Right renal cortex interstitium (tissue), 3 donors: Measurements from ENCODE around the gene UNC5CL. TPM values are rescaled to one million over a fixed set of nuclear protein-coding genes. Genes with fewer than 3 reads are reported as not detected.

Experiments used
- DNase-seq, 3 donors: peaks; one replicate each; pipeline ENCODE4 v3.0.0-alpha.2; 2013; ENCODE audit warnings: low read depth in 3 of 3, low spot score in 2 of 3
- polyA plus RNA-seq, 3 donors: library from polyadenylated mRNA; unstranded; fragments of 120-200 nt; gene quantifications; one replicate each; pipeline ENCODE4 v1.2.1, GENCODE V29; 2013; ENCODE audit not compliant: insufficient read length in 3 of 3

The UNC5CL gene
- polyA plus RNA-seq = 1 to 10 TPM; 5.2 to 6.0 (median 5.2) TPM

- DNase-seq = no peak
Measured at GRCh38 chr6:41039060-41039998, at the start of gene UNC5CL. TSS of gene UNC5CL (minus strand) at chr6:41039221. CDS start at chr6:41035074, 4,147 bp downstream.

- no peak for DNase-seq
Measured at GRCh38 chr6:41088451-41088850, 49.4 kb upstream of the UNC5CL start.

- no peak for DNase-seq
Measured at GRCh38 chr6:41085182-41085581, 46.2 kb upstream of the UNC5CL start.

GRCh38 chr6:41083072-41083471 lies 44.1 kb upstream of the UNC5CL start:
- DNase-seq = no peak

GRCh38 chr6:41080621-41081020 lies 41.6 kb upstream of the UNC5CL start:
- no peak for DNase-seq

GRCh38 chr6:41079080-41079479 lies 40.1 kb upstream of the UNC5CL start:
- no peak for DNase-seq

- DNase-seq = no peak
Measured at GRCh38 chr6:41078101-41078500, 39.1 kb upstream of the UNC5CL start.

- no peak for DNase-seq
Measured at GRCh38 chr6:41077536-41077935, 38.5 kb upstream of the UNC5CL start.

GRCh38 chr6:41075651-41076626 lies 36.9 kb upstream of the UNC5CL start:
- no peak for DNase-seq

GRCh38 chr6:41074692-41075436 lies 35.8 kb upstream of the UNC5CL start:
- no peak for DNase-seq

GRCh38 chr6:41073968-41074691 lies 35.1 kb upstream of the UNC5CL start:
- DNase-seq = peak in 1 of 3 donors; percentile 27

GRCh38 chr6:41073203-41073967 lies 34.4 kb upstream of the UNC5CL start:
- peak; percentile 63 to 80 (median 80) for DNase-seq

GRCh38 chr6:41072836-41073202 lies 33.8 kb upstream of the UNC5CL start, which contains the start of gene NFYA:
TSS of gene NFYA (plus strand) at chr6:41072974. CDS start at chr6:41079090, 6,116 bp downstream.
- no peak for DNase-seq

GRCh38 chr6:41071923-41072835 lies 33.2 kb upstream of the UNC5CL start, which contains the start of gene OARD1:
TSS of gene OARD1 (minus strand) at chr6:41072356. CDS start at chr6:41071634, 722 bp downstream.
- peak; percentile 98 to 99 (median 98) for DNase-seq

GRCh38 chr6:41071501-41071922 lies 32.5 kb upstream of the UNC5CL start:
- no peak for DNase-seq

GRCh38 chr6:41066867-41067304 lies 27.9 kb upstream of the UNC5CL start:
- DNase-seq = peak; percentile 64 to 67 (median 67)

- DNase-seq = no peak
Measured at GRCh38 chr6:41065550-41066026, 26.6 kb upstream of the UNC5CL start.
